ENCODE results near the gene FHIP1B. TPM values are rescaled to one million over a fixed set of nuclear protein-coding genes. Genes with fewer than 3 reads are reported as not detected.

FHIP1B gene
- total and polyA plus RNA-seq, 10 donors = 14.9 to 77.6 (median 40.7) TPM

- whole genome bisulfite sequencing, 5 donors = 41 to 82% (median 50%) methylated on average over 2 to 3 of the region's 3 CpGs
- TF ChIP-seq POLR2A (IDR thresholded peaks at IDR 0.05) (no peak), CTCF (IDR thresholded peaks at IDR 0.05 in 8 of 11, conservative IDR thresholded peaks at IDR 0.05 in 3 of 11) (no peak)
- intact Hi-C loops (cut with DNase I; ENCODE audit: low total_unique reads) = no loop called here
- Histone ChIP-seq H3K27ac (no peak overlapping the region), H3K27me3 (replicated peaks in 1 of 7) (peaks cover 0 to 36% (median 0%) of the 10 kb centered on the region in 7 donors), H3K4me1 (no peaks in the 10 kb centered on the region), H3K4me3 (no peak overlapping the region), H3K36me3 (no peaks in the 10 kb centered on the region), H3K9me3 (peaks cover 0 to 4% (median 0%) of the 10 kb centered on the region in 8 donors)
- DNase-seq = no peak
These were observed 37.2 kb upstream of the FHIP1B start for GRCh38 chr11:6271598-6271997.

- no peaks in the 10 kb centered on the region for H3K36me3 ChIP-seq
- peaks cover 0 to 40% (median 0%) of the 10 kb centered on the region in 7 donors for H3K27me3 ChIP-seq (replicated peaks in 1 of 7)
- peak overlapping the region in 1 of 8 donors; percentile 18 for H3K4me3 ChIP-seq
- intact Hi-C loops (cut with DNase I; ENCODE audit: low total_unique reads) = no loop called here
- 63 to 90% (median 83%) methylated on average over 31 to 41 of the region's 41 CpGs for WGBS, 5 donors
- no peak for TF ChIP-seq POLR2AphosphoS5 (IDR thresholded peaks at IDR 0.05)
- TF ChIP-seq CTCF (IDR thresholded peaks at IDR 0.05 in 8 of 11, conservative IDR thresholded peaks at IDR 0.05 in 3 of 11) = no peak
- no peak for TF ChIP-seq POLR2A (IDR thresholded peaks at IDR 0.05)
- no peaks in the 10 kb centered on the region for H3K4me1 ChIP-seq
- DNase-seq = no peak
- no peak overlapping the region for H3K27ac ChIP-seq
- H3K9me3 ChIP-seq = no peaks in the 10 kb centered on the region
These were observed 36.3 kb upstream of the FHIP1B start for GRCh38 chr11:6270584-6271246.

GRCh38 chr11:6269994-6270393 lies 35.6 kb upstream of the FHIP1B start:
- no peak overlapping the region for H3K27ac ChIP-seq
- H3K9me3 ChIP-seq = no peaks in the 10 kb centered on the region
- peaks cover 0 to 41% (median 0%) of the 10 kb centered on the region in 7 donors for H3K27me3 ChIP-seq (replicated peaks in 1 of 7)
- no peak overlapping the region for H3K4me3 ChIP-seq
- 79 to 93% (median 83%) methylated on average over 20 to 24 of the region's 24 CpGs for WGBS, 5 donors
- TF ChIP-seq POLR2AphosphoS5 (IDR thresholded peaks at IDR 0.05) (no peak), CTCF (IDR thresholded peaks at IDR 0.05 in 8 of 11, conservative IDR thresholded peaks at IDR 0.05 in 3 of 11) (peak in 1 of 11 experiments; percentile 41)
- H3K4me1 ChIP-seq = no peaks in the 10 kb centered on the region
- DNase-seq = peak; percentile 79
- no peaks in the 10 kb centered on the region for H3K36me3 ChIP-seq
- intact Hi-C loops (cut with DNase I; ENCODE audit: low total_unique reads) = no loop called here

DNA sequence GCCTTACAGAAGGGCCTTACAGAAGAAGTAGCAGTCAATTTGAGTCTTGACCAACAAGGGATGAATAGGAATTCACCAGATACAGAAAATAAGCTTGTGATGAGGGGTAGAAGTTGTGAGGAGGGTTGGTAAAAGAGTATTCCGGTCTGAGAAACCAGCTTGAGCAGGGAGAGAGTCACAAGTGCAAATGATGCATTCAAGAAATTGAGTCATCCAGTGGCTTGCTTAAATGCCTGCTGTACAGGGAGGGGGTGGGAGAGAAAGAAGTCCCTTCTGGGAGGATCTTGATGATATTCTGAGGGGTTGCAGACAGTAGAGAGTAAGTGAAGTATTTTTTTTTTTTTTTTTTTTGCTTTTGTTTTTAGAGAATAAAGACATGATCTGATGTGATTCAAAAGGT lies 34.4 kb upstream of the FHIP1B start:
- 73 to 92% (median 85%) methylated on average over 1 of the region's 1 CpG for WGBS, 5 donors
- no peak overlapping the region for H3K27ac ChIP-seq
- peaks cover 0 to 41% (median 0%) of the 10 kb centered on the region in 7 donors for H3K27me3 ChIP-seq (replicated peaks in 1 of 7)
- TF ChIP-seq POLR2A (IDR thresholded peaks at IDR 0.05) (no peak), POLR2AphosphoS5 (IDR thresholded peaks at IDR 0.05) (no peak), CTCF (IDR thresholded peaks at IDR 0.05 in 8 of 11, conservative IDR thresholded peaks at IDR 0.05 in 3 of 11) (no peak)
- no peak for DNase-seq
- H3K9me3 ChIP-seq = no peaks in the 10 kb centered on the region
- H3K4me1 ChIP-seq = no peaks in the 10 kb centered on the region
- H3K4me3 ChIP-seq = no peak overlapping the region
- intact Hi-C loops (cut with DNase I; ENCODE audit: low total_unique reads) = no loop called here
- no peaks in the 10 kb centered on the region for H3K36me3 ChIP-seq

Data from spleen (tissue), 11 donors.